GM12878 (cell line): Measurements from ENCODE around the gene HTR7. TPM values are rescaled to one million over a fixed set of nuclear protein-coding genes. Genes with fewer than 3 reads are reported as not detected.

Source experiments
- ATAC-seq: fragments of 200-7000 bp; cut with Tn5 transposase; 3 replicates; pipeline ENCODE4 v1.9.1; 2020; ENCODE audit warnings: mild to moderate bottlenecking, moderate library complexity
- BruUV-seq: library from RNA; stranded (reverse); fragments of 400-500 nt; replicated peaks from 2 replicates; lab custom pipeline; 2021; lab: Mats Ljungman, UMichigan
- CTCF ChIA-PET: fragments of 300-600 bp; sonication (Branson Sonifier 250); formaldehyde crosslinking; extraction: SDS; loops from one replicate; lab custom pipeline; 2021; ENCODE audit warnings: inconsistent platforms; lab: Yijun Ruan, JAX
- POLR2A ChIA-PET: fragments of 350-600 bp; formaldehyde crosslinking; extraction: SDS; loops from one replicate; lab custom pipeline; 2021; ENCODE audit warnings: inconsistent platforms; lab: Charles Lee
- RAD21 ChIA-PET: fragments of 300-600 bp; sonication (Branson Sonifier 250); formaldehyde crosslinking; loops from one replicate; lab custom pipeline; 2023; ENCODE audit warnings: antibody characterized with exemption; ENCODE audit not compliant: unreplicated experiment; lab: Charles Lee
- SMC1A ChIA-PET: fragments of 300-600 bp; sonication (Branson Sonifier 250); formaldehyde crosslinking; loops from one replicate; lab custom pipeline; 2023; ENCODE audit not compliant: unreplicated experiment, uncharacterized antibody; lab: Charles Lee
- DNase-seq: peaks from one replicate; pipeline ENCODE4 v3.0.0-alpha.2; 2011; ENCODE audit warnings: low read depth, low spot score
- FAIRE-seq: peaks from 3 replicates; lab custom pipeline; 2011; peaks lifted over from hg19 to GRCh38; lab: Jason Lieb, UNC
- H2AFZ ChIP-seq: 2 replicates; pipeline ENCODE4 v1.6.0; 2011; ENCODE audit warnings: low read depth, low read length, control low read depth; ENCODE audit not compliant: control insufficient read depth
- H3K27ac ChIP-seq: 2 replicates; pipeline ENCODE4 v1.5.1; 2011; ENCODE audit warnings: control low read depth; ENCODE audit not compliant: control insufficient read depth, insufficient read depth
- H3K27me3 ChIP-seq, 2 experiments: replicated peaks in 1 of 2; 2 replicates each; pipeline versions ENCODE4 v1.6.0 to v1.6.1; 2011; ENCODE audit warnings: low read length in 1 of 2; ENCODE audit not compliant: control insufficient read depth in 2 of 2, insufficient read depth in 2 of 2
- H3K36me3 ChIP-seq, 2 experiments: 2 replicates each; pipeline ENCODE4 v1.5.1; 2011; ENCODE audit warnings: low read length in 1 of 2; ENCODE audit not compliant: control insufficient read depth in 2 of 2, insufficient read depth in 2 of 2
- H3K4me1 ChIP-seq: 2 replicates; pipeline ENCODE4 v1.6.1; 2011; ENCODE audit warnings: mild to moderate bottlenecking, low read length, moderate library complexity, mixed read lengths; ENCODE audit not compliant: control insufficient read depth, insufficient read depth
- H3K4me2 ChIP-seq: 2 replicates; pipeline ENCODE4 v1.6.0; 2011; ENCODE audit warnings: control low read depth; ENCODE audit not compliant: control insufficient read depth, insufficient read depth
- H3K4me3 ChIP-seq: fragments of 200-600 bp; sonication (generic); 2 replicates; pipeline ENCODE4 v1.5.1; 2016
- H3K79me2 ChIP-seq: 2 replicates; pipeline ENCODE4 v1.6.0; 2011; ENCODE audit warnings: low read length; ENCODE audit not compliant: control insufficient read depth, insufficient read depth
- H3K9ac ChIP-seq: 2 replicates; pipeline ENCODE4 v1.8.0; 2011; ENCODE audit warnings: low read length, control low read depth, mixed read lengths; ENCODE audit not compliant: control insufficient read depth, insufficient read depth
- H3K9me3 ChIP-seq: replicated peaks from 3 replicates; pipeline ENCODE4 v1.5.1; 2011; ENCODE audit warnings: mild to moderate bottlenecking, low read length; ENCODE audit not compliant: control insufficient read depth, insufficient read depth
- H4K20me1 ChIP-seq: 2 replicates; pipeline ENCODE4 v1.6.0; 2011; ENCODE audit not compliant: control insufficient read depth, insufficient read depth
- CHD2 ChIP-seq: IDR thresholded peaks from 2 replicates; pipeline ENCODE4 v1.6.1; 2011; ENCODE audit warnings: low read depth, low read length, improper control_type of control experiment, borderline replicate concordance
- CREM ChIP-seq: IDR thresholded peaks from 2 replicates; pipeline ENCODE4 v1.6.1; 2014; ENCODE audit warnings: antibody characterized with exemption, low read depth
- EGR1 ChIP-seq, 2 experiments: IDR thresholded peaks; 1 replicate in 1 of 2; 2 replicates in 1 of 2; pipeline ENCODE4 v1.6.1; 2011 to 2012; ENCODE audit warnings: low read depth in 2 of 2, low read length in 2 of 2, borderline replicate concordance in 1 of 2, mild to moderate bottlenecking in 1 of 2, moderate library complexity in 1 of 2
- FOS ChIP-seq: IDR thresholded peaks from 3 replicates; pipeline ENCODE4 v1.6.1; 2011; ENCODE audit warnings: borderline replicate concordance; ENCODE audit not compliant: insufficient read length; ENCODE audit errors: extremely low read depth
- GABPA ChIP-seq: IDR thresholded peaks from 2 replicates; pipeline ENCODE4 v1.6.1; 2014; ENCODE audit warnings: antibody characterized with exemption, low read depth, mild to moderate bottlenecking, inconsistent platforms
- IRF4 ChIP-seq: IDR thresholded peaks from 2 replicates; pipeline ENCODE4 v1.6.1; 2011; ENCODE audit warnings: low read depth, low read length
- NFIC ChIP-seq: IDR thresholded peaks from 2 replicates; pipeline ENCODE4 v1.6.1; 2012; ENCODE audit warnings: low read depth, mild to moderate bottlenecking, inconsistent platforms, low read length, moderate library complexity
- NR2C1 ChIP-seq: fragments of 450-650 bp; IDR thresholded peaks from 2 replicates; pipeline ENCODE4 v1.6.1; 2017; ENCODE audit warnings: antibody characterized with exemption, mild to moderate bottlenecking, moderate library complexity
- SMARCA5 ChIP-seq: fragments of 450-650 bp; IDR thresholded peaks from 2 replicates; pipeline ENCODE4 v1.6.1; 2017; ENCODE audit warnings: mild to moderate bottlenecking
- YY1 ChIP-seq: IDR thresholded peaks from 2 replicates; pipeline ENCODE4 v1.6.1; 2011; ENCODE audit warnings: low read depth, mild to moderate bottlenecking, low read length
- WGBS: methylation state at CpG from one replicate; pipeline ENCODE4 v1.1.6; 2016; ENCODE audit warnings: low lambda C conversion rate; ENCODE audit not compliant: insufficient replicate concordance, insufficient coverage; ENCODE audit errors: missing lambda C conversion rate; 5-methylcytosine and 5-hydroxymethylcytosine counted together
- in situ Hi-C: fragments of 300-500 bp; cut with MboI; formaldehyde crosslinking; loops from 9 replicates; pipeline ENCODE4 v1.14.3; 2018; ENCODE audit warnings: mixed read lengths
- intact Hi-C: fragments of 100-400 bp; cut with micrococcal nuclease; formaldehyde crosslinking; loops from one replicate; pipeline ENCODE4 v1.14.2; 2022; ENCODE audit not compliant: unreplicated experiment
- polyA plus RNA-seq, 11 experiments: library from polyadenylated mRNA; depleted of rRNA in 4 of 11; unstranded in 6 of 11; stranded (reverse) in 5 of 11; fragments of >200 nt; fragmentation: Nextera tagmentation in 4 of 11; fragmentation: Illumina TruSeq in 1 of 11; extraction: Ambion mirVana in 4 of 11; extraction: Trizol in 1 of 11; gene quantifications; 1 replicate in 1 of 11; 2 replicates in 10 of 11; pipeline versions ENCODE4 v1.2.1 to v1.2.3, GENCODE V29; 2011 to 2016; ENCODE audit warnings: inconsistent platforms in 2 of 11, missing spikeins in 2 of 11, low read depth in 1 of 11
- total RNA-seq, 4 experiments: library from RNA; depleted of rRNA in 3 of 4; stranded (reverse); fragments of >200 nt in 3 of 4; fragmentation: Illumina TruSeq in 1 of 4; extraction: Trizol in 1 of 4; gene quantifications; 2 replicates each; pipeline versions ENCODE4 v1.2.1 to v1.2.3, GENCODE V29; 2013 to 2021

The HTR7 gene
- total and polyA plus RNA-seq, 10 of the 15 experiments (the other 5 are each of a cell fraction or from before 2014, with no cell fraction given), result 0.01 to 1.3 (median 0.06) TPM; not detected in 4

- FAIRE-seq (no peak), DNase-seq (no peak)
- RAD21 ChIA-PET, result no interaction called here
- Histone ChIP-seq H3K36me3 (no peaks in the 10 kb centered on the region), H3K27me3 (peaks cover 0 to 10% of the 10 kb centered on the region in 2 experiments; a peak in 3 of 4 replicates), H3K4me1 (0 out of 2 replicates have a peak, but pooled peaks cover 3% of the 10 kb centered on the region), H4K20me1 (no peaks in the 10 kb centered on the region), H3K79me2 (no peaks in the 10 kb centered on the region)
- SMC1A ChIA-PET, result no interaction called here
- BruUV-seq, result no TSS peak
- TF ChIP-seq CREM (no peak), EGR1 (IDR thresholded peaks at IDR 0.05; ENCODE audit: borderline replicate concordance in 1 of 2, low read depth in 2 of 2, low read length in 2 of 2) (no peak), CHD2 (no peak), NR2C1 (no peak), YY1 (no peak), SMARCA5 (no peak), NFIC (no peak), FOS (no peak), IRF4 (no peak), GABPA (no peak)
- TF ChIP-seq, all 136 proteins: peak for 0
- ATAC-seq, result no peak
- no peaks in the 10 kb centered on the region; the same call in 2 of the 3 replicates for H3K9me3 ChIP-seq
- POLR2A ChIA-PET, result no interaction called here
- CTCF ChIA-PET, result interaction anchor here (0.6 to 2.0 kb wide), 6 partner anchors 9 to 819 kb away, joined by 3 to 6 read pairs (median 4); partner anchors contain the start of gene RPP30
- no peak overlapping the region for H3K4me3 ChIP-seq
- no peak overlapping the region for H3K4me2 ChIP-seq
- no peak overlapping the region for H2AFZ ChIP-seq
- intact Hi-C loops (loop anchor here (5.0 to 10.0 kb wide), 2 partner anchors 61 to 709 kb away; no protein-coding TSS in a partner anchor), in situ Hi-C loops (no loop called here)
- no peak overlapping the region for H3K27ac ChIP-seq
- WGBS, result 100% methylated on average over 3 of the region's 3 CpGs
- H3K9ac ChIP-seq, result no peak overlapping the region
Measured at GRCh38 chr10:90856261-90856660, 1.6 kb downstream of the HTR7 start.
